Lower leg skin (tissue), 4 donors: Measurements from ENCODE around the gene TRIO. TPM values are rescaled to one million over a fixed set of nuclear protein-coding genes. Genes with fewer than 3 reads are reported as not detected.
"Not testable (repeated sequence)": the region's sequence is repeated elsewhere in the genome, so short reads cannot be mapped to it uniquely, and the experiment has no call there.

Experiments used
- DNase-seq, 2 donors: peaks; one replicate each; pipeline ENCODE4 v3.0.0-alpha.2; 2019; ENCODE audit warnings: low spot score in 2 of 2
- H3K4me3 ChIP-seq: fragments of 200-600 bp; sonication (generic); 2 replicates; pipeline ENCODE4 v1.5.1; 2017; ENCODE audit warnings: mild to moderate bottlenecking, low read depth; ENCODE audit not compliant: poor library complexity, severe bottlenecking
- CTCF ChIP-seq, 3 donors: fragments of 450-650 bp; IDR thresholded peaks; one replicate each; pipeline ENCODE4 v1.5.1; 2016; ENCODE audit warnings: antibody characterized with exemption in 3 of 3, mild to moderate bottlenecking in 3 of 3, moderate library complexity in 2 of 3
- POLR2A ChIP-seq, 2 donors: fragments of 450-650 bp; IDR thresholded peaks; one replicate each; pipeline ENCODE4 v1.6.1; 2016 to 2017; ENCODE audit warnings: antibody characterized with exemption in 2 of 2, mild to moderate bottlenecking in 1 of 2, moderate library complexity in 1 of 2
- WGBS, 2 donors: methylation state at CpG; one replicate each; pipeline ENCODE4 v1.1.5; 2018; 5-methylcytosine and 5-hydroxymethylcytosine counted together
- intact Hi-C: fragments of 100-400 bp; cut with DNase I; formaldehyde crosslinking; loops from one replicate; pipeline ENCODE4 v1.15.0; 2023; ENCODE audit warnings: low total_unique reads
- total RNA-seq, 4 donors: library from RNA; depleted of rRNA; stranded (reverse); fragments of >200 nt; gene quantifications; one replicate each; pipeline ENCODE4 v1.1.0, GENCODE V29; 2016

The TRIO gene
- total RNA-seq, 4 donors from 2014 or later: 47.8 to 101 (median 64.5) TPM

GRCh38 chr5:14432931-14433589, 289.9 kb downstream of the TRIO start:
- DNase-seq: peak in 1 of 2 donors; percentile 12
- H3K4me3 ChIP-seq: no peak overlapping the region
- 79 to 84% methylated on average over 8 of the region's 8 CpGs for WGBS, 2 donors
- TF ChIP-seq CTCF (IDR thresholded peaks at IDR 0.05) (no peak), POLR2A (IDR thresholded peaks at IDR 0.05) (no peak)
- intact Hi-C loops: no loop called here

- no peak overlapping the region for H3K4me3 ChIP-seq
- DNase-seq: peak in 1 of 2 donors; percentile 39
- intact Hi-C loops: no loop called here
- 92 to 93% methylated on average over 2 of the region's 2 CpGs for WGBS, 2 donors
- TF ChIP-seq POLR2A (IDR thresholded peaks at IDR 0.05): no peak
- TF ChIP-seq CTCF (IDR thresholded peaks at IDR 0.05): no peak
Observed at GRCh38 chr5:14435481-14435880, 292.3 kb downstream of the TRIO start.

- intact Hi-C loops: not testable (repeated sequence)
Observed at GRCh38 chr5:14436122-14436521, 293.0 kb downstream of the TRIO start.

GRCh38 chr5:14436801-14437542, 293.8 kb downstream of the TRIO start:
- WGBS, 2 donors: 88 to 92% methylated on average over 5 of the region's 5 CpGs
- no peak for TF ChIP-seq POLR2A (IDR thresholded peaks at IDR 0.05)
- TF ChIP-seq CTCF (IDR thresholded peaks at IDR 0.05): no peak
- H3K4me3 ChIP-seq: no peak overlapping the region
- peak in 1 of 2 donors; percentile 58 for DNase-seq
- intact Hi-C loops: no loop called here

More at GRCh38 chr5:14436122-14436521, 293.0 kb downstream of the TRIO start:
- peak in 1 of 2 donors; percentile 26 for DNase-seq
- 87 to 92% methylated on average over 5 of the region's 5 CpGs for WGBS, 2 donors
- not testable (repeated sequence) for H3K4me3 ChIP-seq

- intact Hi-C loops: no loop called here
- TF ChIP-seq CTCF (IDR thresholded peaks at IDR 0.05) (no peak), POLR2A (IDR thresholded peaks at IDR 0.05) (no peak)
- 94% methylated on average over 6 of the region's 6 CpGs for WGBS, 2 donors
Observed at GRCh38 chr5:14438195-14438606, 295.1 kb downstream of the TRIO start.

GRCh38 chr5:14439087-14439871, 296.1 kb downstream of the TRIO start:
- intact Hi-C loops: no loop called here
- peak in 1 of 2 donors; percentile 62 for DNase-seq
- 73 to 76% methylated on average over 14 of the region's 14 CpGs for WGBS, 2 donors
- H3K4me3 ChIP-seq: no peak overlapping the region
- TF ChIP-seq POLR2A (IDR thresholded peaks at IDR 0.05) (no peak), CTCF (IDR thresholded peaks at IDR 0.05) (no peak)

More at GRCh38 chr5:14438195-14438606, 295.1 kb downstream of the TRIO start:
- peak in 1 of 2 donors; percentile 14 for DNase-seq
- no peak overlapping the region for H3K4me3 ChIP-seq
